OCI-LY1 (cell line): ENCODE results near the gene C2orf72.

ENCODE experiments used
- H2AFZ ChIP-seq: fragments of 200-600 bp; sonication (generic), shearing (Covaris generic); 2 replicates; pipeline ENCODE4 v1.6.0; 2014; ENCODE audit warnings: antibody characterized with exemption, mild to moderate bottlenecking, low read length
- H3F3A ChIP-seq: fragments of 200-600 bp; sonication (generic), shearing (Covaris generic); 2 replicates; pipeline ENCODE4 v1.6.0; 2014; ENCODE audit warnings: mild to moderate bottlenecking, antibody characterized with exemption, low read length, moderate library complexity; ENCODE audit not compliant: insufficient read depth
- H3K27ac ChIP-seq: fragments of 200-600 bp; sonication (generic); 2 replicates; pipeline ENCODE4 v1.5.1; 2014; ENCODE audit warnings: low read length, mixed run types, mild to moderate bottlenecking, low read depth; ENCODE audit not compliant: poor library complexity, severe bottlenecking
- H3K27me3 ChIP-seq: fragments of 200-600 bp; sonication (generic); 2 replicates; pipeline ENCODE4 v1.6.0; 2014; ENCODE audit warnings: antibody characterized with exemption, mild to moderate bottlenecking, low read length, moderate library complexity; ENCODE audit not compliant: insufficient read depth
- H3K36me3 ChIP-seq: fragments of 200-600 bp; sonication (generic); 2 replicates; pipeline ENCODE4 v1.6.1; 2014; ENCODE audit warnings: mild to moderate bottlenecking, antibody characterized with exemption, low read length, moderate library complexity, mixed read lengths; ENCODE audit not compliant: insufficient read depth
- H3K4me1 ChIP-seq: fragments of 200-600 bp; sonication (generic); 2 replicates; pipeline ENCODE4 v1.5.1; 2014; ENCODE audit warnings: mild to moderate bottlenecking, low read length, moderate library complexity; ENCODE audit not compliant: insufficient read depth, severe bottlenecking
- H3K4me2 ChIP-seq: fragments of 200-600 bp; sonication (generic), shearing (Covaris generic); 2 replicates; pipeline ENCODE4 v1.6.1; 2014; ENCODE audit warnings: low read length
- H3K4me3 ChIP-seq: fragments of 200-600 bp; sonication (generic); 2 replicates; pipeline ENCODE4 v1.5.1; 2014; ENCODE audit warnings: low read length, low read depth, mild to moderate bottlenecking, mixed read lengths; ENCODE audit not compliant: poor library complexity, severe bottlenecking
- H3K79me2 ChIP-seq: fragments of 200-600 bp; shearing (Covaris generic); 2 replicates; pipeline ENCODE4 v1.6.1; 2016; ENCODE audit warnings: mixed run types, low read length, mixed read lengths; ENCODE audit not compliant: insufficient read depth
- H3K9ac ChIP-seq: fragments of 200-600 bp; sonication (generic), shearing (Covaris generic); 2 replicates; pipeline ENCODE4 v1.6.1; 2014; ENCODE audit warnings: mild to moderate bottlenecking, low read length, mixed read lengths
- H3K9me2 ChIP-seq: fragments of 200-600 bp; sonication (generic), shearing (Covaris generic); 2 replicates; pipeline ENCODE4 v1.6.1; 2014; ENCODE audit warnings: low read depth, mild to moderate bottlenecking, low read length, mixed read lengths
- H3K9me3 ChIP-seq: fragments of 200-600 bp; shearing (Covaris generic); 2 replicates; pipeline ENCODE4 v1.6.1; 2014; ENCODE audit warnings: low read length, mixed read lengths
- H4K20me1 ChIP-seq: fragments of 200-600 bp; sonication (generic), shearing (Covaris generic); 2 replicates; pipeline ENCODE4 v1.6.0; 2016; ENCODE audit warnings: mild to moderate bottlenecking, low read length; ENCODE audit not compliant: insufficient read depth
- CTCF ChIP-seq: fragments of 200-600 bp; sonication (generic), shearing (Covaris generic); IDR thresholded peaks from 2 replicates; pipeline ENCODE4 v1.5.1; 2017; ENCODE audit warnings: mild to moderate bottlenecking, antibody characterized with exemption, low read length, moderate library complexity, mixed read lengths
- EZH2 ChIP-seq: fragments of 200-600 bp; sonication (generic), shearing (Covaris generic); IDR thresholded peaks from 2 replicates; pipeline ENCODE4 v1.8.0; 2017; ENCODE audit warnings: borderline replicate concordance, mixed run types, mild to moderate bottlenecking, antibody characterized with exemption, low read length, moderate library complexity, mixed read lengths

Gene C2orf72

GRCh38 chr2:231068525-231069222, 31.4 kb downstream of the C2orf72 start:
- Histone ChIP-seq H3K27ac (no peak overlapping the region), H3K79me2 (no peaks in the 10 kb centered on the region; the same call in 1 of the 2 replicates)

GRCh38 chr2:231069379-231070054, 32.2 kb downstream of the C2orf72 start:
- H3K4me3 ChIP-seq = no peak overlapping the region
- H3K79me2 ChIP-seq = no peaks in the 10 kb centered on the region; the same call in 1 of the 2 replicates
- H4K20me1 ChIP-seq = no peaks in the 10 kb centered on the region

More at GRCh38 chr2:231068525-231069222, 31.4 kb downstream of the C2orf72 start:
- TF ChIP-seq EZH2 (no peak), CTCF (no peak)
- H3K9ac ChIP-seq = no peak overlapping the region
- H3F3A ChIP-seq = peaks cover 6% of the 10 kb centered on the region; the same call in 1 of the 2 replicates
- H3K9me3 ChIP-seq = no peaks in the 10 kb centered on the region
- no peaks in the 10 kb centered on the region for H3K9me2 ChIP-seq
- H3K4me1 ChIP-seq = no peaks in the 10 kb centered on the region
- H4K20me1 ChIP-seq = no peaks in the 10 kb centered on the region
- peaks cover 94% of the 10 kb centered on the region for H3K36me3 ChIP-seq
- H3K4me2 ChIP-seq = no peak overlapping the region
- H3K27me3 ChIP-seq = no peaks in the 10 kb centered on the region
- no peak overlapping the region for H3K4me3 ChIP-seq
- no peak overlapping the region for H2AFZ ChIP-seq

GRCh38 chr2:231084565-231084964, 47.2 kb downstream of the C2orf72 start:
- no peaks in the 10 kb centered on the region for H3K4me1 ChIP-seq
- H4K20me1 ChIP-seq = no peaks in the 10 kb centered on the region
- TF ChIP-seq EZH2 (no peak), CTCF (no peak)
- H3K27me3 ChIP-seq = no peaks in the 10 kb centered on the region
- H3K27ac ChIP-seq = no peak overlapping the region
- H3K9ac ChIP-seq = no peak overlapping the region
- H3F3A ChIP-seq = no peaks in the 10 kb centered on the region
- H3K9me2 ChIP-seq = no peaks in the 10 kb centered on the region
- H2AFZ ChIP-seq = no peak overlapping the region
- H3K4me3 ChIP-seq = no peak overlapping the region
- H3K4me2 ChIP-seq = no peak overlapping the region
- H3K79me2 ChIP-seq = no peaks in the 10 kb centered on the region
- H3K36me3 ChIP-seq = peaks cover 95% of the 10 kb centered on the region
- no peaks in the 10 kb centered on the region for H3K9me3 ChIP-seq

More at GRCh38 chr2:231069379-231070054, 32.2 kb downstream of the C2orf72 start:
- Histone ChIP-seq H3K4me1 (no peaks in the 10 kb centered on the region), H3K27me3 (no peaks in the 10 kb centered on the region), H3K4me2 (no peak overlapping the region), H3K27ac (no peak overlapping the region), H3F3A (peaks cover 6% of the 10 kb centered on the region; the same call in 1 of the 2 replicates), H3K9ac (no peak overlapping the region), H3K9me2 (no peaks in the 10 kb centered on the region), H3K9me3 (no peaks in the 10 kb centered on the region), H2AFZ (no peak overlapping the region), H3K36me3 (peaks cover 93% of the 10 kb centered on the region)
- TF ChIP-seq CTCF = no peak
- no peak for TF ChIP-seq EZH2
